HG03097 (cell line): ENCODE data around the gene UBE2H.
"Not testable (repeated sequence)": the region's sequence is repeated elsewhere in the genome, so short reads cannot be mapped to it uniquely, and the experiment has no call there.

Experiments
- ATAC-seq: cut with Tn5 transposase; IDR thresholded peaks from one replicate; pipeline ENCODE4 v1.9.1; 2021; ENCODE audit not compliant: unreplicated experiment, low FRiP score

UBE2H gene

DNA sequence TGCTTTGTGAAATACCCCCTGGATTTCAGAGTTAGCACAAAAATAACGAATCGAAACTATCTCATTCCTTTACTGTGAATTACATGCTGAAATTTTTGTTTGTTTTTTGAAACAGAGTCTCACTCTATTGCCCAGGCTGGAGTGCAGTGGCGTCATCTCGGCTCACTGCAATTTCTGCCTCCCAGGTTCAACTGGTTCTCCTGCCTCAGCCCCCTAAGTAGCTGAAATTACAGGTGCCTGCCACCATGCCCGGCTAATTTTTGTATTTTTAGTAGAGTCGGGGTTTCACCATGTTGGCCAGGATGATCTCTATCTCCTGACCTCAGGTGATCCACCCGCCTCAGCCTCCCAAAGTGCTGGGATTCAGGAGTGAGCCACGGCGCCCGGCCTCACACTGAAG, 125.9 kb downstream of the UBE2H start:
- not testable (repeated sequence) for ATAC-seq

DNA sequence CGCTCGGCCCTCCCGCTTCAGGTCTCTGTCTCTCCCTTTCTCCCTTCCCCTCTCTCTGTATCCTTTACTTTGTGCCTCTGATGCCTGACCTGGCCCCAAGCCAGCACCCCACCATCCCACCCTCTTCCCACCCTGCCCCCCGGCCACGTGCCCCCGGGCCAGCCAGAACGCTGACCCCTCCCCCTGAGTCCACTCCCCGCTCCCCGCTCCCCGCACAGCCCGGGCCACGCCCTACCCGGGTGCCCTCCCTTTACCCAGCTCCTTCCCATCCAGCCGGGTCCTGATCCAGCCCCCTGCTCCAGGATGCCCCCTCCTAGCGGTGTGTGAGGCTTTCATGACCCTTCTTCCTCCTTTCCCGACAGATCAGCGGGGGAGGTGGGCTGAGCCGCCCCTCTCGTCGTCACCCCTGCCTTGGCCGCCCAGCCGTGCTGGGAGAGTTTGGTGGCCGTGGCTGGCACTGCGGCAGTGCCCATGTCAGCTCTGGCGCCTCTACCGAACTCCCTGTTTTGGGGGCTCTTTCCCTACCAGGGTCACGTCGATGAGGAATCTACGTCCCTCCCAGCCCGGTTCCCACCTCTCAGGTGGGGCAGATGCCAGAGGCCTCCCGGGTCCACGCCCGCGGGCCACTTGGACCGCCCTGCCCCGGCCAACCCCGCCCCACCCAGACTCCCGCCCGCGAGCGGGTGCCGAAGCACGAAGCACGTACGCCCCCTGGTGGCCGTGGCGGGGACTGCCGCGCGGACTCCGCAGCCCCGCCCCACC, 127.4 kb downstream of the UBE2H start:
- ATAC-seq, result peak; percentile 67

DNA sequence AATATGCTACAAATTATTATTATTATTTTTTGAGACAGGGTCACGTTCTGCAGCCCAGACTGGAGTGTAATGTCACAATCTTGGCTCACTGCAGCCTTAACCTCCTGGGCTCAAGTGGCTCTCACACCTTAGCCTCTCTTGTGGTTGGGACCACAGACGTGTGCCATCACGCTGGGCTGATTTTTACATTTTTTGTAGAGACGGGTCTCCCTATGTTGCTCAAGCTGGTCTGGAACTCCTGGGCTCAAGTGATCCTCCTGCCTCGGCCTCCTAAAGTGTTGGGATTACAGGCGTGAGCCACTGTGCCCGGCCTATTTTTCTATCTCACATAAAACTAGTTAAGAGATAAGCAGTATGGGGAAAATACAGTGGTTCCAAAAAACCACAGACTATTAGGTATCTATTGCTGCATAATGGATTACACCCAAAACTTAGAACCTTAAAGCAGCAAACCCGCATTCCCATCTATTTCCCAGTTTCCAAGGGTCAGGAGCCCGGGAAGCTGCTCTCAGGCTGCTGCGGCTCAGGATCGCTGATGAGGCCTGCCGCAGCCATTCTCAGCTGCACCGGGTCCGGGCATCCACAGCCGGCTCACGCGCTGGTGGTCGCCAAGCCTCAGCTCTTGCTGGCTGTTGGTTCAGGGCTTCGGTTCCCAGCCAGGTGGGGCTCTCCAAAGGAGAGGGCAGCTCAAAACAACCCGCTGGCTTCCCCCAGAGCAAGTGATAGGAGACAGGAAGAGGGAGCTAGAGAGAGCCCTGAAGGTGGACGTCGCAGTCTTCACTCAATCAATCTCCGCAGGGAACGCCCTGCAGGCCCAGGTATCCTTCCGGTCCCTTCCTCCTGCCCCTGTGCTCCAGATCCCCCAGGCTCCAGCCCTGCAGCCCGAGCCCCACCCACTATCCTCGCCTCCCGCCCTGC, 128.2 kb downstream of the UBE2H start:
- peak; percentile 50 for ATAC-seq

DNA sequence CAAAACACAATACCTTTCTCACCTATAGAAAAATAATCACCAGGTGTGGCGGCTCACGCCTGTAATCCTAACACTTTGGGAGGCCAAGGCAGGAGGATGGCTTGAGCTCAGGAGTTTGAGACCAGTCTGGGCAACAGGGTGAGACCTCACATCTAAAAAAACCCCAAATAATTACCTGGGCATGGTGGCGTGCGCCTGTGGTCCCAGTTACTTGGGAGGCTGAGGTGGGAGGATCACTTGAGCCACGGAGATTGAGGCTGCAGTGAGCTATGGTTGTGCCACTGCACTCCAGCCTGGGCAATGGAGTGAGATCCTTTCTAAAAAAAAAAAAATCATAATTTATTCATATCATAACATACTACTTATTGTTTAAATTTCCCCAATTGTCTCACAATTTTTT, 129.6 kb downstream of the UBE2H start:
- ATAC-seq, result not testable (repeated sequence)

DNA sequence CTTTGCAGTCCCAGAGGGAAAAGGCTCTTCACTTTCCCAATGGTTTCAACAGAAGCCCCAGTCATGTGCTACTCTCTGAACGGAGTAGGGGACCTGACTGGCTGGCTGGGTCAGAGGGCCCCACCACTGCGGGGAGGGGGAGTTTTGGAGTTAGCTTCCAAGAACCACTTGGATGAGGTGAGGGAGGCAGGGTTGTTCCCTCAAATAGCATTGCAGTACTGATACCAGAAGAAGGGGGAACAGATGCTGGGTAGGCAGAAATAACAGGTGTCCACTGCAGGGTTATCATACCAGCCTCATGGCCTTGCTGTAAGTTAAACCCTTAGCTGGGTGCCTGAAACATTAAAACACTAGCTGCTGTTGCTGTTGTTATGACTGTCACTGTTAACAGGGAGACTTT, 131.3 kb downstream of the UBE2H start:
- ATAC-seq, result no peak

DNA sequence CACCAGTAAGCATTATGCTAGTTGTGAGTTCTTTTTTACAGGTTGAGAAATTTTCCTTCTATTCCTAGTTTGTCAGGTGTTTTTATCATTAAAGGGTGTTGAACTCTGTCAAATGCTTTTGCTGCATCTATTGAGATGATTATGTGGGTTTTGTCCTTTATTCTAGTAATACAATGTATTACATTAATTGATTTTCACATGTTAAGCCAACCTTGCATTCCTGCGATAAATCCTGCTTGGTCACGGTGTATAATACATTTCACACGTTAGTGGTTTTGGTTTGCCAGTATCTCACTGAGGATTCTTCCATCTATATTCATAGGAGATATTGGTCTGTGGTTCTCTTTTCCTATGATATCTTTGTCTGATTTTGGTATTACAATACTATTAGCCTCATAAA, 136.0 kb downstream of the UBE2H start:
- no peak for ATAC-seq

DNA sequence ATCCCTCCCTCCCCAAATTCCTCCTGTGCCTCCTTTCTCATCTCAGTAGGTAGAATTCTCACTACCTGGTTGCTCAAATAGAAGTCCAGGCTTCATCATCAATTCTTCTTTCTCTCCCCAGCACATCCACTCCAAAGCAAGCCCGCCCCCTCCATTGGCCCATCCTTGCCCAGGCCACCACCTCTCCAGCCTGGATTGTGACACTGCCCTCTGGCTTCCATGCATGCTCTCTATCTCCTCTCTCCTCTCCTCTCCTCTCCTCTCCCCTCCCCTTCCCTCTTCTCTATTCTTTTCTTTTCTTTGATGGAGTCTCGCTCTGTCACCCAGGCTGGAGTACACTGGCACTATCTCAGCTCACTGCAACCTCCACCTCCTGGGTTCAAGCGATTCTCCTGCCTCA, 144.9 kb downstream of the UBE2H start:
- ATAC-seq, result no peak

DNA sequence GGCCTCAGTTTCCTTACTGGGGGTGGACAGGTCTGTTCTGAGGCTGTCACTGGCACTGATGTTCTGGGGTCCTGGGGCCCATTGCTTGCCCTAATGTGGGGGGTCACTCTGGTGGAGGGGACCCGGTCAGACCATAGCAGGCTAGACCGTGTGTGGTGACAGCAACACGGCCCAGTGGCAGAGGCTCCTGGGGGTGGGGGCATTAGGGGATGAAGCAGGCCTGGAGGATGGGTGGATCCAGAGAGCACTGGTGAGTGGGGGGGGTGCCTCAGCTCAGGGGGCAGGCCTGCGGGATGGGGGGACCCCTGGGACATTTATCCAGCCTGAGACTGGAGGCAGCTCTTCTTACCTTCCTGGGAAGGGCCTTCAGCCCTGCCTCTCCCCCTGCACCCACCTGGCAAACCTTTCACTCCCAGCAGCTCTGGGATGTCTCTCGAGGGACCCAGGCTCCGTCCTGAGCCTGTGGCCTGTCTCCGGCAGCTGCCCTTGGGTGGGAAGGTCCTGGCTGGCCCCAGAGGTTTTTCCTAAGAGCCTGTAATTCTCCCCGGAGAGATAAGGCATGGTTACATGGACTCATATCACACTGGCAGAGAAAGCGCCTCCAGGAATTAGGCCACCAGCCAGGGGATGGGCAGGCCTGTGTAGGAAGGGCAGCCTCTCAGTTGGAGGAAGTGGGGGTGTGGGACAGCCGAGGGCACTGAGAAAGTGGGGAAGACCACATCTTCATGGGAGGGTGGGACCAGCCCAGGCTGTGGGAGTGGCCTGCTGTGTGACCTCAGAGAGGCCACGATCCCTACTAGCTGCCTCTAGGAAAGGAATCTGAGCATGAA, 147.7 kb downstream of the UBE2H start:
- no peak for ATAC-seq

DNA sequence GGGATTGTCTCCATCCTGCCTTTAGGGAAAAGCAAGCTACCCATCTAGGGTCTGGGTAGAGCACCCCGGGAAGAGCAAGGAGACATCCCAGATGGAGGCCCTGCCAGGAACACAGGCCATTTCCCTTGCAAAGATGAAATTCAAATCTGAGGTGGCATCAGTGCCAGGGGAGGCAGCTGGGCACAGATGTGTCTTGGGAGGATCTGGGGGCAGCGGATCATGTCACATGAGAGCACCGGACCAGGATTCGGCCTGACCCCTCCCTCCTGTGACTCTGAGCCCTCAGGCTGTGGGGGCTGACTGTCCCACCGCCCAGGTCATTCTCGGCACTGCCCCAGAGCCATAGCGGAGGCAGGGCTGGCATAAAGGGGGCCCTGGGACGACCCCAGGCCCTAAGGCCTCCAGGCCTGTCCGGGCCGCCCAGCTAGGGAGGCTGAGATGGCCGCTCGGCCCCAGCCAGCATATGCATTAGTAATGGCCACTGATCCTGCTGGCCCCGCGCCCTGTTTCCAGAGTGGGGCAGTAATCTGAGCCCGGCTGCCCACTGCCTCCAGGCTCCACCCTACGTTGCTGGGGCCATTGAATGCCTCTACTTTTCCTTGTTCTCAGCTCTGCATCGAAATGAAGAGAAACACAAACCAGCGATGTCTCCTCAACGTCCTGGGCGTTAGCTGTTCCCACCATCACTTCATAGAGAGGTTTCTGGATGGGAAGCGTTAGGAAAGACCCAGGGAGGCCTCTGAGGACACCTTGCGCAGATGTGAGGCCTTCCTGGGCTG, 148.5 kb downstream of the UBE2H start:
- ATAC-seq, result no peak

DNA sequence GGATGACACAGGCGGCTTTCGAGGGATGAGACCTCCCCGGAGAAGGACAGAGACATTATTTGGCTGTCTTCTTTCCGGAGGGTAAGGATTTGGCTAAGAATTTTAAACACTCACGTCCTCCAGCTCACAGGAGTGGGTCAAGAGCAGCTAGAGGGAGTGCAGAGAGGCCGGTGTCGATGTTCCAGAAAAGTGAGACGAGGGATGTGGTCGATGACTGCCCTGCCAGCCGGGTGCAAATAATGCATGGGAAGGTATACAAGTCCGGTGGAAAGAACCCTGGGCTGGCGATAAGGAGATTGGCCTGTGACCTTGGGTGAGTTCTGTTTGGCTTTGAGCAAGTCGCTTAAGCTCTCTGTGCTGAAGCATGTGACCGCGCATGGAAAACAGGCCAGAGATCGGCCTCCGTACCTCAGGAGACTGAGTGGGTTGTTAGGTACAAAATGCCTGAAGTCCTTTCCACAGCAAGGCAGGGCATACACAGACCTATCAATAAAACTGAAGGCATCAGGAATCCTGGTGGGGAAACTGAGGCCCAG, 149.1 kb downstream of the UBE2H start:
- ATAC-seq, result no peak

DNA sequence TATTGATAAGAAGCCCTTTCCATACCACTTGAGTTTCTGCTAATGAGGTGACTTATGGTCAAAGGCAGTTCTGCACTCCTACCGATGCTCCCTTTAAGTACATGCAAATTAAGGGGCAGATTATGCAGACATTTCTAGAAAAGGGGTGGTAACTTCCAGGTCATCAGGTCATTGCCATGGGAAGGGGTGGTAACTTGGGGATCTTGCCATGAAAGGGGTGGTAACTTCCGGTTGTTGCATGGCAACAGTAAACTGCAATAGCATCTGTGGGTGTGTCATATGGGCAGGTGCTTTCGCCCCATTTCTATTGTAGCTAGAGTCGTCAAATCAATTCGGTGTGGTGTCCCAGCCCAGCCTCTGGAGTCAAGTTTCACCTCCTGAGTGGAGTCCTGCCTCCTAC, 150.9 kb downstream of the UBE2H start:
- no peak for ATAC-seq

DNA sequence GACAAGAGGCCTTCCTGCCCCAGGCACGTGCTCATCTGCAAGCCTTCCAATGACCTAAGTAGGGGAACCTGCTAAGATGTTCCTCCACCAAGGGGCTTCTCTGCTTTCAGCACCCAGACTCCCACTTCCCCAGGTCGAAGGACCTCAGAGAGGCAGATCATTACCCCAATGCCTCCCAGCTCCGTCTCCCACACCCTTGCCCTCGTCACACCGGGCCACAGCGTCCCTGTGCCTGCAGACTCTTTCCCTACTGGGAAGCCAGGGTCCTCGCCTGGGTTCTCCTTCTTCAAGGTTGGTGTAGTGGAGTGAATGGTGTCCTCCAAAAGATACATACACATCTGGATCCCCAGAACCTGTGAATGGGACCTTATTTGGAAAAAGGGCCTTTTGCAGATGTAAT, 151.9 kb downstream of the UBE2H start:
- ATAC-seq, result no peak

DNA sequence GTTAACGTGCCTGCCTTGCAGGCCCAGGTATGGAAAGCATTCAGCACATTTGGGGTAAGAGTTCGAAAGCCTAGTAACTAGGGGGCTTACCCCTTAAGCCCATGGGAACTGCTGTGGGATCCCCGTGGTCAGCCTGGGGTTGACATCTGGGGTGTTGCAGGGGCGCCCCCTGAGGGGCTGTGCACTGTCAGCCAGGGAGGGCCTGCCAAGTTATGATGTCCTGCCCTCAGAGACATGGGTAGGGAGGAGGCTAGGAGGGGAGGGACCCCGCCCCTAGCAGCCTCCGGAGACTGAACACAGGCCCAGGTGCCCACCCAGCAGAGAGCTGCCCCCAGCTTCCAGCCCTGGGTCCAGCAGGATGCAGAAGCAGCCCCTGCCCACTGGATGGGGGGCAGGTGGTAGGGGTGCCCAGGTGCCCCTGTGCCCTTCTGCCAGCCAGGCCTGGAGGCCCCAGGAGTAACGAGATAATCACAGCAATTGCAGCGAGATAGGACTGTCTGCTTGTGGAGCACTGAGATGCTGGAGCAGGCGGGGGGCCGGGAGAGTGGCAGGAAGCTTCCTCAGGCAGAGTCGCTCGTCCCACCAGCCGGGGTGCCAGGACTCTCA, 153.3 kb downstream of the UBE2H start:
- ATAC-seq, result no peak

DNA sequence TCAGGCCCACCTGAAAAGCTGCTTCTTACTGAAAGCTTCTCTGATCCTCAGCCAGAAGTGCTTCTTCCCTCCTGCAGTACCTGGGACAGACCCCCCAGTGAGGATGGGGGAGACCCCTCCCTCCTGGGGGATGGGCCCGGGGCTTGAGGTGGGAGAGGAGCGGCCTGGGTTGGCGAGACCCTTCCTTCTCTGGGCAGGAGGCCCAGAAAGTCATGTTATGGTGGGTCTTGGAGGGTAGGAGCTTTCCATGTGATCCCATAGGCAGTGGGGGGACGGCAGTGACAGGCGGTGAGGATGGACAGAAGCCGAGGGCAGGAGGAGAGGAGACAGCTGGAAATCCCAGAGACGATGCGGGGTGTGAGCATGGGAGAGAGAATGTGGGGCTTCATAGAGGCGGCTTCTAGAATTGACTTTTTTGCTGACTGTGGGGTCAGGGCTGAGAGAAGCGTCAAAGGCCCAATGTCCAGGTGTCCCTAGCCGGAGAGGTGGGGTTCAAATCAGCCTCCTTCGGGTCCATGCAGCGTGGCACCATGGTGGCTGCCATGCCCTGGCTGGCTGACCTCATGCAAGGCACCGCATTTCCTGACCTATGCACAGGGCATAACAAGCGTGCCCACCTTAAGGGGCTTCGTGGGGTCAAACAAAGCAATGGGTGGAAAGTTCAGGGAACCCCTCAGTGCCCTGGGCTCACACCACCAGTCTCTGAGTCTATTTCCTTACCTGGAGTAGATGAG, 154.0 kb downstream of the UBE2H start:
- ATAC-seq, result no peak

DNA sequence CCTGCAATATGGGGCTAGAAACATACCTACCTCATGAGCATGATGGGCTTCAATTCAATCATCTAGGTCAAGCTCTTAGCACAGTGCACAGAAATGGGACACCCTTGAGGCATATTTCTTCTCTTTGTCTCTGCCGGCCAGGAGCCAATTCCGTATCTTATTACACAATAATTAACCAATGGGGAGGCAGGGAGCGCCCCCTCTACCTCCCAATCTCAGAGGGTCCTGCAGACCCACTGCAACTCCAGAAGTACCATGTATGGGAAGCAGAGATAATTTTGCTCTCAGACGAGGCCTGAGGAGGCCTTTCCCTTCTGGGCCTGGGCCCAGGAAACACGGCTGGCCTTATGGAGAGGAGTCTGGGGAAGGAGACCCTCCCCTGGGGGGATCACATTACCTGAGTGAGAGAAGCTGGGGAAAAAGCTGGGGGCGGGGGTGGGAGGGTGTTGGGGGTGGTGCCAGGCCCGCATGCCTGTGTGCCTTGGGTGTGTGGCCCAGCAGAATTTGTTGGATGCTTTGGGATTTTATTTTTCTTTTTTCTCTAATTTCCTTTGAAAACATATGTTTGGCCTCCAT, 155.5 kb downstream of the UBE2H start:
- ATAC-seq, result no peak

DNA sequence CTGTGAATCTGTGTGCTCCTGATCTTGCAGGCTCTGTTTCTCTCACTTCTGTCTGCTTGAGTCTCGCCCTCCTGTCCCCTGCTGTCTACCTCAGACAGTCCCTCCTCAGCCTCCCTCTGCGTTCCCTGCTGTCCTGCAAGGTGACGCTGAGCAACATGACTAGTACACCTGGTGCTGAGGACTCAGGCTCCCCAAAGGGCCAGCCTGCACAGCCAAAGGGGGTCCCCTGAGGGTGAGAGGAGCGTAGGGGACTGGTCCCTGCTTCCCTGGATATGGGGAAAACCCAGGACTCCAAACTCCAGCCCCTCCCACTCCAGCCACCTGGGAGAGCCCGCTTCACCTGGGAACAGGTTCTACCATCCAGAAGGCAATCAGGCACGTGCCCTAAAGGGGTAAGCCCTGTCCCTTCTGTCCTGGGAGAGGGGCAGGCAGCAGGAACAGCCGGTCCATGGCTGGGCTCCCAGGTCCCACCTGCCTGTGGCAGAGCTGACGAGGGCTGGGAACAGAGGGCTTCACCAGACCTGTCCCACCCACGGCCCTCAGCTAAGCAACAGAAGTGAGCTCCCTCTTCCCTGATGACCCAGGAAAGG, 156.5 kb downstream of the UBE2H start:
- no peak for ATAC-seq

DNA sequence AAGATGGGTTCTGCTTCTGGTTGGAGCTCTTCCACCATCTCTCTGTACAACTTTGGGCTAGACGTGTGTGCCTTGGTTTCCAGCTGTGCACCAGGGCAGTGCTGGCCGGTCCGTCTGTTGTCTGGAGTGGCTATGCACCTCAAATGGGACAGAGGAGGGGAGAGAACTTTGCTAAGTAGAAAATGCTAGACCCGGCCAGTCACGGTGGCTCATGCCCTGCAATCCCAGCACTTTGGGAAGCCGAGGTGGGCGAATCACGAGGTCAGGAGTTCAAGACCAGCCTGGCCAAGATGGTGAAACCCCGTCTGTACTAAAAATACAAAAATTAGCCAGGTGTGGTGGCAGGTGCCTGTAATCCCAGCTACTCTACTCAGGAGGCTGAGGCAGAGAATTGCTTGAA, 158.3 kb downstream of the UBE2H start:
- not testable (repeated sequence) for ATAC-seq
